Parathyroid adenoma (tissue), 2 donors: ENCODE measurements around the gene CDHR1.

ENCODE experiments used
- H2AFZ ChIP-seq: fragments of 300-600 bp; sonication (generic); one replicate; pipeline ENCODE4 v1.7.0; 2017; ENCODE audit warnings: antibody characterized with exemption, mild to moderate bottlenecking
- H3K27ac ChIP-seq: fragments of 300-600 bp; sonication (generic); one replicate; pipeline ENCODE4 v1.7.0; 2017
- H3K27me3 ChIP-seq: fragments of 300-600 bp; sonication (generic); one replicate; pipeline ENCODE4 v1.7.0; 2017; ENCODE audit warnings: low read length; ENCODE audit not compliant: control insufficient read depth, insufficient read depth
- H3K36me3 ChIP-seq: fragments of 300-600 bp; sonication (generic); one replicate; pipeline ENCODE4 v1.7.0; 2017; ENCODE audit warnings: low read length; ENCODE audit not compliant: control insufficient read depth, insufficient read depth
- H3K4me1 ChIP-seq: fragments of 300-600 bp; sonication (generic); one replicate; pipeline ENCODE4 v1.7.0; 2017; ENCODE audit warnings: control low read depth
- H3K4me2 ChIP-seq: fragments of 300-600 bp; sonication (generic); one replicate; pipeline ENCODE4 v1.7.0; 2017; ENCODE audit warnings: low read length
- H3K4me3 ChIP-seq: fragments of 300-600 bp; sonication (generic); one replicate; pipeline ENCODE4 v1.7.0; 2017; ENCODE audit warnings: low read depth, low read length
- H3K79me2 ChIP-seq: fragments of 300-600 bp; sonication (generic); one replicate; pipeline ENCODE4 v1.7.0; 2017; ENCODE audit warnings: control low read depth
- H3K9ac ChIP-seq: fragments of 300-600 bp; sonication (generic); one replicate; pipeline ENCODE4 v1.7.0; 2017; ENCODE audit warnings: mild to moderate bottlenecking
- H3K9me3 ChIP-seq: fragments of 300-600 bp; sonication (generic); one replicate; pipeline ENCODE4 v1.7.0; 2017; ENCODE audit warnings: low read length; ENCODE audit not compliant: control insufficient read depth
- CTCF ChIP-seq: fragments of 300-600 bp; sonication (generic); IDR thresholded peaks from one replicate; pipeline ENCODE4 v1.7.0; 2017; ENCODE audit warnings: antibody characterized with exemption, mild to moderate bottlenecking
- donor health status: primary hyperparathyroidism.

The CDHR1 gene

GRCh38 chr10:84217746-84218145 is 23.4 kb downstream of the CDHR1 start:
- no peaks in the 10 kb centered on the region for H3K27me3 ChIP-seq
- H2AFZ ChIP-seq, result no peak overlapping the region
- H3K4me1 ChIP-seq, result no peaks in the 10 kb centered on the region
- no peak overlapping the region for H3K4me2 ChIP-seq
- no peak overlapping the region for H3K27ac ChIP-seq
- no peak overlapping the region for H3K9ac ChIP-seq
- H3K4me3 ChIP-seq, result no peak overlapping the region
- no peaks in the 10 kb centered on the region for H3K79me2 ChIP-seq
- H3K36me3 ChIP-seq, result no peaks in the 10 kb centered on the region
- no peaks in the 10 kb centered on the region for H3K9me3 ChIP-seq
- TF ChIP-seq CTCF, result no peak

GRCh38 chr10:84221916-84222315 is 27.6 kb downstream of the CDHR1 start:
- H3K36me3 ChIP-seq, result no peaks in the 10 kb centered on the region
- no peak overlapping the region for H3K4me3 ChIP-seq
- no peak for TF ChIP-seq CTCF
- no peak overlapping the region for H2AFZ ChIP-seq
- H3K4me1 ChIP-seq, result no peaks in the 10 kb centered on the region
- H3K27me3 ChIP-seq, result no peaks in the 10 kb centered on the region
- H3K4me2 ChIP-seq, result no peak overlapping the region
- H3K79me2 ChIP-seq, result no peaks in the 10 kb centered on the region
- no peak overlapping the region for H3K27ac ChIP-seq
- H3K9me3 ChIP-seq, result no peaks in the 10 kb centered on the region
- no peak overlapping the region for H3K9ac ChIP-seq

- no peak overlapping the region for H3K4me3 ChIP-seq
- H3K9ac ChIP-seq, result no peak overlapping the region
- no peak overlapping the region for H3K27ac ChIP-seq
- TF ChIP-seq CTCF, result no peak
- no peaks in the 10 kb centered on the region for H3K36me3 ChIP-seq
- H3K4me2 ChIP-seq, result no peak overlapping the region
- no peaks in the 10 kb centered on the region for H3K4me1 ChIP-seq
- no peak overlapping the region for H2AFZ ChIP-seq
- H3K27me3 ChIP-seq, result no peaks in the 10 kb centered on the region
- H3K79me2 ChIP-seq, result no peaks in the 10 kb centered on the region
- H3K9me3 ChIP-seq, result no peaks in the 10 kb centered on the region
Observed at GRCh38 chr10:84224411-84225028, 30.2 kb downstream of the CDHR1 start.

DNA sequence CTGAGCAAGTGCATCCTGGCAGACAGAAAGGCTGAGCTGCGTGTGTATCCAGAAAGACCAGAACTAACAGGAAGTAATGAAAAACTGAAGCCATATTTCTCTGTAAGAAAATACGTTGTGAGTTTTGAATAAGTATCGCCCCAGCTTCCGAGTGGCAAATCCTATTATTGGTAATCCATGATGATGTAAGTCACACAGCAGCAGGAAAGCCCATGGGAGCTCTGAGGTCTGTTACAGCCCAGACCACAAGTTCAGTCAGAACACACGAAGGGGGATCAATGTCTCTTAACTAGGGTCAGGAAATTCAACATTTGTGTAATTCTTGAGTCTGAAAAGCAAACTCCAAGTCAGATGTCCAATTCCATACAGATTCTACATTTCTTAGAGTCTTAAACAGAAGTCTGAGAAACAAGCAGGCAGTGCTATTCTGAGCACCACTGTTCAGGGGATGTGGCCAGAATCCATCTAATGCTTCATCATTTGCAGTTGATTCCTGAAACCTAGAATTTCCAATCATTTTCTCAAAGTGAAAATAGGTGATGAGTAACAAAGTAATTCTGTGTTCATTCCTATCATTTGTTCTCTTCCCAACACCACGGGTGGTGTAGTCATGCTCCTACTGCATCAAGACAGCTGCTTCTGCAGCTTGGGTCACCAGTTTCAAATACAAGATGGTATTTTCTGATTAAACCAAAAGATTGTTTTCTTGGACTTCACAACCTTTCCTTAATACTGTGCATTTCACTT is 31.3 kb downstream of the CDHR1 start, which contains the start of gene LRIT2:
Gene LRIT2 (minus strand): TSS at position 118 of the 747 bp plus-strand sequence. CDS start 24 bp downstream, at position 94.
- Histone ChIP-seq H3K27ac (no peak within 1 kb of the TSS), H3K36me3 (no peaks in the 10 kb centered on the region), H3K9me3 (no peaks in the 10 kb centered on the region), H3K4me3 (no peak within 1 kb of the TSS), H3K79me2 (no peaks in the 10 kb centered on the region), H2AFZ (no peak within 1 kb of the TSS), H3K27me3 (no peaks in the 10 kb centered on the region), H3K4me2 (no peak within 1 kb of the TSS), H3K9ac (no peak within 1 kb of the TSS), H3K4me1 (no peaks in the 10 kb centered on the region)
- no peak for TF ChIP-seq CTCF
